ENCODE results near the gene TRAF6. TPM values are rescaled to one million over a fixed set of nuclear protein-coding genes. Genes with fewer than 3 reads are reported as not detected.

TRAF6 gene
- total and polyA plus RNA-seq, 7 donors: 4.7 to 14.9 (median 11.1) TPM

DNA sequence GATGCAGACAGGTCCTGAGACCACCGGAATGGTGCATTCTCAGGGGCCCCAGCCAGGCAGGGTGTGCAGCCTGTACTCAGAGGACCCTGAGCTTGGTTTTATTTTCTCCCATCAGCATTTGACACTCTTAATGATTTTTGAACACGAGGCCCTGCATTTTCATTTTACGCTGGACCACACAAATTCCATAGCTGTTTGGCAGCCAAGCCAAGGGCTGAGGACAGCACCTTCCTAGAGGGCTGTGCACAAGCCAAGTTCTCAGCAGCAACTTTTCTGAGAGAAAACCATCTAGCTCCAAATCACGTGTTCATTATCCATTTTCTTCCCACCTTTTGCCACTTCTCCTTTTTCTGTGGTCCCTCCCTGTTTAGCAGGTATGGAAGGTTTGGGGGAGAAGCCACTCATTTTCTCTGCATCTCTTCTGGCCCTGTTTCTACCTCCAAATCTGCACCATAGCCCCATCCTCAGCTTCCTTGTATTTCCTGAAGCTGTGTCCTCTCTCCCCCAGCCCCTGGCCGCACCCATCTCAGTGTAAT, 60.4 kb downstream of the TRAF6 start:
- TF ChIP-seq, protein P1, sequence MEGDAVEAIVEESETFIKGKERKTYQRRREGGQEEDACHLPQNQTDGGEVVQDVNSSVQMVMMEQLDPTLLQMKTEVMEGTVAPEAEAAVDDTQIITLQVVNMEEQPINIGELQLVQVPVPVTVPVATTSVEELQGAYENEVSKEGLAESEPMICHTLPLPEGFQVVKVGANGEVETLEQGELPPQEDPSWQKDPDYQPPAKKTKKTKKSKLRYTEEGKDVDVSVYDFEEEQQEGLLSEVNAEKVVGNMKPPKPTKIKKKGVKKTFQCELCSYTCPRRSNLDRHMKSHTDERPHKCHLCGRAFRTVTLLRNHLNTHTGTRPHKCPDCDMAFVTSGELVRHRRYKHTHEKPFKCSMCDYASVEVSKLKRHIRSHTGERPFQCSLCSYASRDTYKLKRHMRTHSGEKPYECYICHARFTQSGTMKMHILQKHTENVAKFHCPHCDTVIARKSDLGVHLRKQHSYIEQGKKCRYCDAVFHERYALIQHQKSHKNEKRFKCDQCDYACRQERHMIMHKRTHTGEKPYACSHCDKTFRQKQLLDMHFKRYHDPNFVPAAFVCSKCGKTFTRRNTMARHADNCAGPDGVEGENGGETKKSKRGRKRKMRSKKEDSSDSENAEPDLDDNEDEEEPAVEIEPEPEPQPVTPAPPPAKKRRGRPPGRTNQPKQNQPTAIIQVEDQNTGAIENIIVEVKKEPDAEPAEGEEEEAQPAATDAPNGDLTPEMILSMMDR (IDR thresholded peaks at IDR 0.05): no peak
- DNase-seq (no peak), ATAC-seq (no peak)
- peaks cover 6% of the 10 kb centered on the region for H3K4me1 ChIP-seq
- H3K4me3 ChIP-seq: no peak overlapping the region
- H3K36me3 ChIP-seq (ENCODE audit: insufficient read depth in 1 of 2, low read depth in 1 of 2): no peaks in the 10 kb centered on the region
- WGBS, 3 donors: 56 to 68% (median 62%) methylated on average over 5 of the region's 5 CpGs
- intact Hi-C loops (cut with DNase I): no loop called here
- no peak overlapping the region for H3K27ac ChIP-seq
- H3K27me3 ChIP-seq (ENCODE audit: insufficient read depth in 3 of 3, low read length in 2 of 3): no peaks in the 10 kb centered on the region
- no peaks in the 10 kb centered on the region for H3K9me3 ChIP-seq

DNA sequence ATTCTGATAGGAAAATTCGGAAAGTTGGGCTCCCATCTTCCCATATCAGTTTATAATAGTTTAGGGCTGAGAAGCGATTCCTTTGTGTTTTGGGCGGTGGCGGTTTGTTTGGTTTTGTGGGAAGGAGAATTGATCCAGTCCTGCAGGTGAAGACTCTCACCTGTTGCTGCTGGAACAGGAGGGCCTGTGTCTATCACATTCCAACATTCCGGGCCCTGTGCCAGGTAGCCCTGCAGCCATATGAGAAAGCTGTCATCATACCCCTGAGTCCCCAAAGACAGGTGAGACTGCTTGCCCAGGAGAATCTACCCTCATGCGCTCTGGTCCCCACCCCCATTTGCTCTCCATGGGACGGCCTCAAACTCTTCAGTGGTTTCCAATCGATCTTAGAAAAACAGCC, 62.1 kb downstream of the TRAF6 start:
- Histone ChIP-seq H3K27ac (no peak overlapping the region), H3K4me3 (no peak overlapping the region), H3K36me3 (ENCODE audit: insufficient read depth in 1 of 2, low read depth in 1 of 2) (no peaks in the 10 kb centered on the region), H3K27me3 (ENCODE audit: insufficient read depth in 3 of 3, low read length in 2 of 3) (no peaks in the 10 kb centered on the region), H3K9me3 (no peaks in the 10 kb centered on the region), H3K4me1 (peaks cover 6% of the 10 kb centered on the region)
- DNase-seq (no peak), ATAC-seq (peak in 2 of 4 donors; percentile 39 to 44)
- intact Hi-C loops (cut with DNase I): no loop called here
- TF ChIP-seq, protein P1 (IDR thresholded peaks at IDR 0.05): no peak
- 64 to 76% (median 72%) methylated on average over 8 of the region's 8 CpGs for WGBS, 3 donors

DNA sequence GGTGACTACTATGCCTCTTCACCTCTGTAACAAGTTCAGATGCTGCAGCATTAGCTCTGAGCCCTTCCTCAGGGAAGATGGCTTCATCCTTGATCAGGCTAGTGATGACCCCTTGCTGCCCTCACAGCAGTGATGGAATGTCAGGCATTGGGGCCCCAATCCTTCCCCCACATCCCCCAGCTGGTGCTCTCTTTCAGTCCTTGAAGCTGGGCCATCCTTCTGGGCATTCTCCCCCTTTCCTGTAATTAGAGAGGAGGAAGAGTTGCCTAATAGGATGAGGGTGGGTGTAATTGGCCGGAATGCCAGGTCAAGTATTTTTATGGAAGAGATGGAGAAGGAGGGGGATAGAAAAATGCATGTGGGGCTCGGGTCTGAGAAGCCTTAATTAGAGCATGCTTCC, 62.6 kb downstream of the TRAF6 start:
- peak; percentile 22 to 49 (median 40) for ATAC-seq
- no peak for DNase-seq
- intact Hi-C loops (cut with DNase I): no loop called here
- TF ChIP-seq, protein P1 (IDR thresholded peaks at IDR 0.05): no peak
- Histone ChIP-seq H3K27me3 (ENCODE audit: insufficient read depth in 3 of 3, low read length in 2 of 3) (no peaks in the 10 kb centered on the region), H3K27ac (no peak overlapping the region), H3K4me3 (no peak overlapping the region), H3K36me3 (ENCODE audit: insufficient read depth in 1 of 2, low read depth in 1 of 2) (no peaks in the 10 kb centered on the region), H3K9me3 (no peaks in the 10 kb centered on the region), H3K4me1 (peaks cover 7% of the 10 kb centered on the region)
- 25 to 46% (median 27%) methylated on average over 2 of the region's 2 CpGs for WGBS, 3 donors

DNA sequence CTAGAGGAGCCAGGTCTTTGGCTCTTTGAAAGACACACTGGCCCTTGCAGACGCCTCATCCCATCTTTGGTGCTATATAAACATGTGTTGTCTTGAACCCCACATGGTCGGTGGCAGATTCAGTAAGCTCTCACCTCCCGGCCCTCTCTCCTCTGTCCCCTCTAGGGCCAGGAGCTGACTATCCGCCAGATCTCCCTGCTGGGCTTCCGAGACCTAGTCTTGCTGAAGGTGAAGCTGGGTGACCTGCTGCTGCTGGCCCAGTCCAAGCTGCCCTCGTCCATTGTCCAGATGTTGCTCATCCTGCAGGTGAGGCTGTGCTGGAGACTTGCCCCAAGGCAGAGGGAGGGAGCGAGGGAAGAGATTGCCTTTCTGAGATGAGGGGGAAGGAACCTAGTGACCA, 63.9 kb downstream of the TRAF6 start:
- intact Hi-C loops (cut with DNase I): no loop called here
- no peaks in the 10 kb centered on the region for H3K27me3 ChIP-seq (ENCODE audit: insufficient read depth in 3 of 3, low read length in 2 of 3)
- DNase-seq (no peak), ATAC-seq (no peak)
- H3K4me3 ChIP-seq: no peak overlapping the region
- 92 to 97% (median 97%) methylated on average over 7 of the region's 7 CpGs for WGBS, 3 donors
- TF ChIP-seq, protein P1 (IDR thresholded peaks at IDR 0.05): no peak
- no peak overlapping the region for H3K27ac ChIP-seq
- no peaks in the 10 kb centered on the region for H3K9me3 ChIP-seq
- H3K4me1 ChIP-seq: peaks cover 19% of the 10 kb centered on the region
- no peaks in the 10 kb centered on the region for H3K36me3 ChIP-seq (ENCODE audit: insufficient read depth in 1 of 2, low read depth in 1 of 2)

GRCh38 chr11:36443661-36444060, 66.4 kb downstream of the TRAF6 start:
- intact Hi-C loops (cut with DNase I): no loop called here
- Histone ChIP-seq H3K4me1 (peaks cover 19% of the 10 kb centered on the region), H3K36me3 (ENCODE audit: insufficient read depth in 1 of 2, low read depth in 1 of 2) (no peaks in the 10 kb centered on the region), H3K9me3 (no peaks in the 10 kb centered on the region), H3K27me3 (ENCODE audit: insufficient read depth in 3 of 3, low read length in 2 of 3) (no peaks in the 10 kb centered on the region), H3K27ac (no peak overlapping the region), H3K4me3 (no peak overlapping the region)
- no peak for ATAC-seq
- 85 to 89% (median 88%) methylated on average over 2 of the region's 2 CpGs for WGBS, 3 donors
- DNase-seq: no peak
- TF ChIP-seq, protein P1 (IDR thresholded peaks at IDR 0.05): no peak
